Esophagus muscularis mucosa (tissue), 4 donors: ENCODE data around the gene NANS. TPM values are rescaled to one million over a fixed set of nuclear protein-coding genes. Genes with fewer than 3 reads are reported as not detected.
"Not testable (repeated sequence)": the region's sequence is repeated elsewhere in the genome, so short reads cannot be mapped to it uniquely, and the experiment has no call there.

Experiments
- DNase-seq: peaks from one replicate; pipeline ENCODE4 v3.0.0-alpha.2; 2017; ENCODE audit errors: extremely low spot score
- H3K27ac ChIP-seq, 4 donors: fragments of 200-600 bp; sonication (generic); replicated peaks in 1 of 4; 1 replicate in 3 of 4; 2 replicates in 1 of 4; pipeline ENCODE4 v1.5.1; 2016 to 2019; ENCODE audit warnings: mild to moderate bottlenecking in 1 of 4
- H3K27me3 ChIP-seq, 4 donors: fragments of 200-600 bp; sonication (generic); one replicate each; pipeline versions ENCODE4 v1.5.1 to v1.6.0; 2016 to 2019
- H3K36me3 ChIP-seq, 4 donors: fragments of 200-600 bp; sonication (generic); one replicate each; pipeline ENCODE4 v1.5.1; 2016 to 2019
- H3K4me1 ChIP-seq, 4 donors: fragments of 200-600 bp; sonication (generic); one replicate each; pipeline ENCODE4 v1.5.1; 2016 to 2019
- H3K4me3 ChIP-seq, 4 donors: fragments of 200-600 bp; sonication (generic); 1 replicate in 2 of 4; 2 replicates in 2 of 4; pipeline ENCODE4 v1.5.1; 2016 to 2019; ENCODE audit warnings: mild to moderate bottlenecking in 4 of 4, moderate library complexity in 1 of 4
- H3K9me3 ChIP-seq, 4 donors: fragments of 200-600 bp; sonication (generic); 1 replicate in 3 of 4; 2 replicates in 1 of 4; pipeline ENCODE4 v1.5.1; 2016 to 2019
- CTCF ChIP-seq, 3 experiments: fragments of 200-600 bp in 2 of 3; fragments of 450-650 bp in 1 of 3; sonication (generic) in 2 of 3; IDR thresholded peaks; one replicate each; pipeline ENCODE4 v1.5.1; 2017 to 2019; ENCODE audit warnings: antibody characterized with exemption in 3 of 3, mild to moderate bottlenecking in 2 of 3, moderate library complexity in 1 of 3
- EP300 ChIP-seq: sonication (generic); formaldehyde crosslinking; IDR thresholded peaks from one replicate; pipeline ENCODE4 v1.6.1; 2017; ENCODE audit warnings: antibody characterized with exemption
- POLR2A ChIP-seq: fragments of 450-650 bp; IDR thresholded peaks from one replicate; pipeline ENCODE4 v1.6.1; 2017; ENCODE audit warnings: antibody characterized with exemption, moderate library complexity, mild to moderate bottlenecking, low read depth
- POLR2AphosphoS5 ChIP-seq, 2 donors: sonication (generic); formaldehyde crosslinking; IDR thresholded peaks; one replicate each; pipeline ENCODE4 v1.6.1; 2017; ENCODE audit warnings: antibody characterized with exemption in 2 of 2
- whole genome bisulfite sequencing: methylation state at CpG from one replicate; pipeline ENCODE4 v1.1.5; 2018; 5-methylcytosine and 5-hydroxymethylcytosine counted together
- intact Hi-C: fragments of 100-400 bp; cut with DNase I; formaldehyde crosslinking; loops from one replicate; pipeline ENCODE4 v1.15.1; 2023
- total RNA-seq, 4 donors: library from RNA; depleted of rRNA; stranded (reverse); fragments of >200 nt; gene quantifications; one replicate each; pipeline versions ENCODE4 v1.1.0 to v1.2.1, GENCODE V29; 2016

The NANS gene
- total RNA-seq, 4 donors from 2014 or later = 25.3 to 54.7 (median 37.3) TPM

DNA sequence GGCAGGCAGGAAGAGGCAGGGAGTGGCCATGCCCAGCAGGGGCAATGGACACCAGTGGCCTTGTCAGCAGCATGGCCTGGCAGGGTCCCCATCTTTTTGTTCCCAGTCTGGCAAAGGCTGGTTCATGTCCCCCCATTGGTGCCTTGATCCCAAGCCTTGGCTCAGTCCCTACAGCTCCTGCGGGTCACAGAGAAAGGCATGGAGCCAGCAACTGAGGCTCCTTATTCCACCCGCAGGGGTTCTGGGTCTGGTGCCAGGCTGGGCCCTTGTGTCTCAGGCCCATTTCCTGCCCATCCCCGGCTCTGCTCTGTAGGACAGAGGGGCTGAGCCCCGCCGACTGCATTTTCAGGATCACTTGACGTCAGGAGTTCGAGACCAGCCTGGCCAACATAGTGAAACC is 48.5 kb downstream of the NANS start:
- Histone ChIP-seq H3K4me1 (no peaks in the 10 kb centered on the region), H3K9me3 (peaks cover 0 to 8% (median 3%) of the 10 kb centered on the region in 4 donors), H3K27ac (peak overlapping the region in 1 of 4 donors; percentile 9), H3K27me3 (no peaks in the 10 kb centered on the region), H3K4me3 (no peak overlapping the region), H3K36me3 (peaks cover 0 to 10% (median 0%) of the 10 kb centered on the region in 4 donors)
- TF ChIP-seq CTCF (IDR thresholded peaks at IDR 0.05) (no peak), POLR2AphosphoS5 (IDR thresholded peaks at IDR 0.05) (no peak)
- no peak for DNase-seq
- intact Hi-C loops = no loop called here
- 93% methylated on average over 7 of the region's 7 CpGs for WGBS

GRCh38 chr9:98107926-98108325 is 51.4 kb downstream of the NANS start:
- WGBS = 92% methylated on average over 2 of the region's 2 CpGs
- intact Hi-C loops = no loop called here
- TF ChIP-seq POLR2AphosphoS5 (IDR thresholded peaks at IDR 0.05) (no peak), POLR2A (no peak), EP300 (no peak), CTCF (IDR thresholded peaks at IDR 0.05) (no peak)

GRCh38 chr9:98108531-98109031 is 52.0 kb downstream of the NANS start:
- TF ChIP-seq CTCF (IDR thresholded peaks at IDR 0.05) = no peak
- no peak for TF ChIP-seq POLR2A
- no peak for TF ChIP-seq EP300
- no peak for TF ChIP-seq POLR2AphosphoS5 (IDR thresholded peaks at IDR 0.05)
- Histone ChIP-seq H3K36me3 (peaks cover 0 to 10% (median 0%) of the 10 kb centered on the region in 4 donors), H3K27ac (no peak overlapping the region), H3K4me3 (no peak overlapping the region), H3K9me3 (peaks cover 0 to 8% (median 3%) of the 10 kb centered on the region in 4 donors), H3K27me3 (no peaks in the 10 kb centered on the region), H3K4me1 (no peaks in the 10 kb centered on the region)
- WGBS = 82% methylated on average over 5 of the region's 5 CpGs
- intact Hi-C loops = no loop called here
- DNase-seq = no peak

More at GRCh38 chr9:98107926-98108325, 51.4 kb downstream of the NANS start:
- no peak overlapping the region for H3K4me3 ChIP-seq
- DNase-seq = no peak
- H3K27me3 ChIP-seq = no peaks in the 10 kb centered on the region
- peaks cover 0 to 10% (median 0%) of the 10 kb centered on the region in 4 donors for H3K36me3 ChIP-seq
- no peaks in the 10 kb centered on the region for H3K4me1 ChIP-seq
- H3K9me3 ChIP-seq = peaks cover 0 to 8% (median 3%) of the 10 kb centered on the region in 4 donors
- no peak overlapping the region for H3K27ac ChIP-seq

- WGBS = 54% methylated on average over 3 of the region's 3 CpGs
- Histone ChIP-seq H3K4me1 (no peaks in the 10 kb centered on the region), H3K36me3 (peaks cover 0 to 10% (median 0%) of the 10 kb centered on the region in 4 donors), H3K9me3 (peaks cover 0 to 8% (median 3%) of the 10 kb centered on the region in 4 donors), H3K27me3 (no peaks in the 10 kb centered on the region), H3K27ac (no peak overlapping the region), H3K4me3 (no peak overlapping the region)
- DNase-seq = no peak
- TF ChIP-seq POLR2A (no peak), EP300 (no peak), POLR2AphosphoS5 (IDR thresholded peaks at IDR 0.05) (no peak), CTCF (IDR thresholded peaks at IDR 0.05) (no peak)
- intact Hi-C loops = no loop called here
Observed at GRCh38 chr9:98109052-98109451, 52.5 kb downstream of the NANS start.

DNA sequence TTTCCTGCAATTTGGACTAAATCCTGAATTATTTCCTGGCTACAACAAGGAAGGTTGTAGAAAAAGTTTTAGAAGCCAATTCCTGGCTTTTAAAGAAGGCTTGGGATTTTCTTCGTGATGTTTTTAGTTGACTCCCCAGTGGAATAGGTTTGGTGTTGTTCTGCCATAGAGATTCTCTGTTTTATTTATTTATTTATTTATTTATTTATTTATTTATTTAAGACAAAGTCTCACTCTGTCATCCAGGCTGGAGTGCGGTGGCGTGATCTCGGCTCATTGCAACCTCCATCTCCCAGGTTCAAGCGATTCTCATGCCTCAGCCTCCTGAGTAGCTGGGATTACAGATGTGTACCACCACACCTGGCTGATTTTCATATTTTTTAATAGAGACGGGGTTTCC is 60.6 kb downstream of the NANS start:
- DNase-seq, H3K36me3 ChIP-seq, H3K27ac ChIP-seq, intact Hi-C loops, H3K4me3 ChIP-seq, H3K9me3 ChIP-seq, H3K27me3 ChIP-seq: not testable (repeated sequence)
- WGBS = 97% methylated on average over 6 of the region's 6 CpGs
- peaks cover 4 to 30% (median 24%) of the 10 kb centered on the region in 4 donors for H3K4me1 ChIP-seq
